Tibial artery (tissue), 4 donors: Measurements from ENCODE around the gene DDX28.

ENCODE experiments used
- DNase-seq, 2 donors: peaks; one replicate each; pipeline ENCODE4 v3.0.0-alpha.2; 2019
- H3K27ac ChIP-seq, 2 donors: fragments of 200-600 bp; sonication (generic) in 1 of 2; 1 replicate in 1 of 2; 2 replicates in 1 of 2; pipeline ENCODE4 v1.5.1; 2018 to 2019; ENCODE audit warnings: mild to moderate bottlenecking in 1 of 2
- H3K27me3 ChIP-seq, 2 donors: fragments of 200-600 bp; sonication (generic) in 1 of 2; one replicate each; pipeline versions ENCODE4 v1.5.1 to v1.6.0; 2016 to 2019
- H3K36me3 ChIP-seq, 3 donors: fragments of 200-600 bp; sonication (generic) in 2 of 3; one replicate each; pipeline ENCODE4 v1.5.1; 2016 to 2019; ENCODE audit warnings: mild to moderate bottlenecking in 2 of 3
- H3K4me1 ChIP-seq, 4 donors: fragments of 200-600 bp; sonication (generic) in 2 of 4; 1 replicate in 3 of 4; 2 replicates in 1 of 4; pipeline ENCODE4 v1.5.1; 2016 to 2019
- H3K4me3 ChIP-seq, 2 donors: fragments of 200-600 bp; sonication (generic) in 1 of 2; 1 replicate in 1 of 2; 2 replicates in 1 of 2; pipeline ENCODE4 v1.5.1; 2018 to 2019; ENCODE audit warnings: mild to moderate bottlenecking in 2 of 2
- H3K9me3 ChIP-seq, 3 donors: fragments of 200-600 bp; sonication (generic) in 1 of 3; one replicate each; pipeline ENCODE4 v1.5.1; 2016 to 2019
- intact Hi-C: fragments of 100-400 bp; cut with DNase I; formaldehyde crosslinking; loops from one replicate; pipeline ENCODE4 v1.15.0; 2023; ENCODE audit warnings: low total_unique reads
- TF ChIP-seq, protein P1 (sequence below), 2 experiments: fragments of 200-600 bp in 1 of 2; fragments of 450-650 bp in 1 of 2; IDR thresholded peaks; one replicate each; pipeline ENCODE4 v1.5.1; 2017 to 2019; ENCODE audit warnings: antibody characterized with exemption in 2 of 2, mild to moderate bottlenecking in 1 of 2, moderate library complexity in 1 of 2

The DDX28 gene

GRCh38 chr16:68049449-68049848 lies 26.4 kb upstream of the DDX28 start:
- Histone ChIP-seq H3K9me3 (no peaks in the 10 kb centered on the region), H3K4me3 (no peak overlapping the region), H3K36me3 (peaks cover 10 to 59% (median 21%) of the 10 kb centered on the region in 3 donors), H3K4me1 (no peaks in the 10 kb centered on the region), H3K27ac (no peak overlapping the region), H3K27me3 (no peaks in the 10 kb centered on the region)
- no peak for DNase-seq
- TF ChIP-seq, protein P1, sequence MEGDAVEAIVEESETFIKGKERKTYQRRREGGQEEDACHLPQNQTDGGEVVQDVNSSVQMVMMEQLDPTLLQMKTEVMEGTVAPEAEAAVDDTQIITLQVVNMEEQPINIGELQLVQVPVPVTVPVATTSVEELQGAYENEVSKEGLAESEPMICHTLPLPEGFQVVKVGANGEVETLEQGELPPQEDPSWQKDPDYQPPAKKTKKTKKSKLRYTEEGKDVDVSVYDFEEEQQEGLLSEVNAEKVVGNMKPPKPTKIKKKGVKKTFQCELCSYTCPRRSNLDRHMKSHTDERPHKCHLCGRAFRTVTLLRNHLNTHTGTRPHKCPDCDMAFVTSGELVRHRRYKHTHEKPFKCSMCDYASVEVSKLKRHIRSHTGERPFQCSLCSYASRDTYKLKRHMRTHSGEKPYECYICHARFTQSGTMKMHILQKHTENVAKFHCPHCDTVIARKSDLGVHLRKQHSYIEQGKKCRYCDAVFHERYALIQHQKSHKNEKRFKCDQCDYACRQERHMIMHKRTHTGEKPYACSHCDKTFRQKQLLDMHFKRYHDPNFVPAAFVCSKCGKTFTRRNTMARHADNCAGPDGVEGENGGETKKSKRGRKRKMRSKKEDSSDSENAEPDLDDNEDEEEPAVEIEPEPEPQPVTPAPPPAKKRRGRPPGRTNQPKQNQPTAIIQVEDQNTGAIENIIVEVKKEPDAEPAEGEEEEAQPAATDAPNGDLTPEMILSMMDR (IDR thresholded peaks at IDR 0.05): no peak
- intact Hi-C loops: no loop called here

DNA sequence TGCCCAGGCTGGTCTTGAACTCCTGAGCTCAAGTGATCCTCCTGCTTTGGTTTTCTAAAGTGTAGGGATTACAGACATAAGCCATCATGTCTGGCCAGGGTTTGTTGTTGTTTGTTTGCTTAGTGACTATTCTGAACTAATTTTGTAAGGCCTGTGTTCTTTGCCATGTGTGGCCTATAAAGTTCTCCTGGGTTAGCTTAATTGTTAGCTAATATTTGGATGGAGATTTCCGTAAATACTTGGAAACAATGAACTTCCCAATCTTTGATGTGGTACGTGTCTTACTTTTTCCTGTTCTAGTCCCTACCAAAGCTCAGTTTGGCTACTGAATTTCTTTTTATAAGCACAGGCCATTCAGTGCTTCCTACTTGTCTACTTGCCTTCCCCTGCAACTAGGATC lies 25.0 kb upstream of the DDX28 start:
- DNase-seq: no peak
- Histone ChIP-seq H3K36me3 (peaks cover 6 to 47% (median 21%) of the 10 kb centered on the region in 3 donors), H3K27me3 (no peaks in the 10 kb centered on the region), H3K9me3 (no peaks in the 10 kb centered on the region), H3K4me1 (no peaks in the 10 kb centered on the region), H3K27ac (no peak overlapping the region), H3K4me3 (no peak overlapping the region)
- intact Hi-C loops: no loop called here
- TF ChIP-seq, protein P1 (IDR thresholded peaks at IDR 0.05): no peak

DNA sequence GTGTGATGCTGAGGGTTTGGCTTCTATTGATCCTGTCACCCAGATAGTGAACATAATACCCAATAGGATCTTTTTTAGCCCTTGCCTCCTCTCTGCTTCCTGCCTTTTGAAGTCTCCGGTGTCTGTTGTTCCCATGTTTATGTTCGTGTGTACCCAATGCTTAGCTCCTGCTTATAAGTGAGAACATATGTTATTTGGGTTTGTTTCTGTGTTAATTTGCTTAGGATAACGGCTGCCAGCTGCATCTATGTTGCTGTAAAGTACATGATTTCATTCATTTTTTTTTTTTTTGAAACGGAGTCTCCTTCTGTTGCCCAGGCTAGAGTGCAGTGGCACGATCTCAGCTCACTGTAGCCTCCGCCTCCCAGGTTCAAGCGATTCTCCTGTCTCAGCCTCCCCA lies 23.1 kb upstream of the DDX28 start:
- H3K4me1 ChIP-seq: no peaks in the 10 kb centered on the region

GRCh38 chr16:68041783-68042182 lies 18.8 kb upstream of the DDX28 start:
- no peak overlapping the region for H3K4me3 ChIP-seq
- DNase-seq: no peak
- intact Hi-C loops: loop anchor here (5.0 kb wide), 3 partner anchors 49 to 224 kb away; partner anchors contain the start of gene NRN1L
- TF ChIP-seq, protein P1 (IDR thresholded peaks at IDR 0.05): no peak
- no peaks in the 10 kb centered on the region for H3K4me1 ChIP-seq
- peaks cover 4 to 18% (median 7%) of the 10 kb centered on the region in 3 donors for H3K36me3 ChIP-seq
- no peaks in the 10 kb centered on the region for H3K27me3 ChIP-seq
- H3K9me3 ChIP-seq: no peaks in the 10 kb centered on the region
- no peak overlapping the region for H3K27ac ChIP-seq

More for the DNA sequence above, 23.1 kb upstream of the DDX28 start:
- DNase-seq: no peak
- H3K27ac ChIP-seq: no peak overlapping the region
- TF ChIP-seq, protein P1 (IDR thresholded peaks at IDR 0.05): no peak
- H3K36me3 ChIP-seq: peaks cover 6 to 31% (median 21%) of the 10 kb centered on the region in 3 donors
- H3K27me3 ChIP-seq: no peaks in the 10 kb centered on the region
- no peak overlapping the region for H3K4me3 ChIP-seq
- intact Hi-C loops: no loop called here
- H3K9me3 ChIP-seq: no peaks in the 10 kb centered on the region

GRCh38 chr16:68040506-68041288 lies 17.7 kb upstream of the DDX28 start:
- Histone ChIP-seq H3K9me3 (no peaks in the 10 kb centered on the region), H3K4me3 (no peak overlapping the region), H3K36me3 (peaks cover 4 to 18% (median 7%) of the 10 kb centered on the region in 3 donors), H3K27ac (no peak overlapping the region), H3K4me1 (no peaks in the 10 kb centered on the region), H3K27me3 (no peaks in the 10 kb centered on the region)
- TF ChIP-seq, protein P1 (IDR thresholded peaks at IDR 0.05): peak; percentile 79 to 82
- DNase-seq: peak; percentile 77 to 85
- intact Hi-C loops: loop anchor here (5.0 kb wide), 3 partner anchors 48 to 223 kb away; partner anchors contain the start of gene NRN1L
